ENCODE measurements around the gene TMEM94.

TMEM94 gene

GRCh38 chr17:75513641-75514000 lies 57.2 kb downstream of the TMEM94 start:
- TF ChIP-seq, protein P1, sequence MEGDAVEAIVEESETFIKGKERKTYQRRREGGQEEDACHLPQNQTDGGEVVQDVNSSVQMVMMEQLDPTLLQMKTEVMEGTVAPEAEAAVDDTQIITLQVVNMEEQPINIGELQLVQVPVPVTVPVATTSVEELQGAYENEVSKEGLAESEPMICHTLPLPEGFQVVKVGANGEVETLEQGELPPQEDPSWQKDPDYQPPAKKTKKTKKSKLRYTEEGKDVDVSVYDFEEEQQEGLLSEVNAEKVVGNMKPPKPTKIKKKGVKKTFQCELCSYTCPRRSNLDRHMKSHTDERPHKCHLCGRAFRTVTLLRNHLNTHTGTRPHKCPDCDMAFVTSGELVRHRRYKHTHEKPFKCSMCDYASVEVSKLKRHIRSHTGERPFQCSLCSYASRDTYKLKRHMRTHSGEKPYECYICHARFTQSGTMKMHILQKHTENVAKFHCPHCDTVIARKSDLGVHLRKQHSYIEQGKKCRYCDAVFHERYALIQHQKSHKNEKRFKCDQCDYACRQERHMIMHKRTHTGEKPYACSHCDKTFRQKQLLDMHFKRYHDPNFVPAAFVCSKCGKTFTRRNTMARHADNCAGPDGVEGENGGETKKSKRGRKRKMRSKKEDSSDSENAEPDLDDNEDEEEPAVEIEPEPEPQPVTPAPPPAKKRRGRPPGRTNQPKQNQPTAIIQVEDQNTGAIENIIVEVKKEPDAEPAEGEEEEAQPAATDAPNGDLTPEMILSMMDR (IDR thresholded peaks at IDR 0.05; ENCODE audit: low read depth, low read length, missing control alignments), result no peak
- DNase-seq (ENCODE audit: low read depth), result no peak
- H3K4me3 ChIP-seq (ENCODE audit: low read depth, low read length), result no peak overlapping the region

GRCh38 chr17:75514299-75514918 lies 58.0 kb downstream of the TMEM94 start:
- no peak for DNase-seq (ENCODE audit: low read depth)
- H3K4me3 ChIP-seq (ENCODE audit: low read depth, low read length), result no peak overlapping the region
- TF ChIP-seq, protein P1 (IDR thresholded peaks at IDR 0.05; ENCODE audit: low read depth, low read length, missing control alignments), result no peak

- H3K4me3 ChIP-seq (ENCODE audit: low read depth, low read length), result peak overlapping the region; percentile 88
- TF ChIP-seq, protein P1 (IDR thresholded peaks at IDR 0.05; ENCODE audit: low read depth, low read length, missing control alignments), result no peak
- DNase-seq (ENCODE audit: low read depth), result no peak
Measured at GRCh38 chr17:75514919-75515495, 58.6 kb downstream of the TMEM94 start.

DNA sequence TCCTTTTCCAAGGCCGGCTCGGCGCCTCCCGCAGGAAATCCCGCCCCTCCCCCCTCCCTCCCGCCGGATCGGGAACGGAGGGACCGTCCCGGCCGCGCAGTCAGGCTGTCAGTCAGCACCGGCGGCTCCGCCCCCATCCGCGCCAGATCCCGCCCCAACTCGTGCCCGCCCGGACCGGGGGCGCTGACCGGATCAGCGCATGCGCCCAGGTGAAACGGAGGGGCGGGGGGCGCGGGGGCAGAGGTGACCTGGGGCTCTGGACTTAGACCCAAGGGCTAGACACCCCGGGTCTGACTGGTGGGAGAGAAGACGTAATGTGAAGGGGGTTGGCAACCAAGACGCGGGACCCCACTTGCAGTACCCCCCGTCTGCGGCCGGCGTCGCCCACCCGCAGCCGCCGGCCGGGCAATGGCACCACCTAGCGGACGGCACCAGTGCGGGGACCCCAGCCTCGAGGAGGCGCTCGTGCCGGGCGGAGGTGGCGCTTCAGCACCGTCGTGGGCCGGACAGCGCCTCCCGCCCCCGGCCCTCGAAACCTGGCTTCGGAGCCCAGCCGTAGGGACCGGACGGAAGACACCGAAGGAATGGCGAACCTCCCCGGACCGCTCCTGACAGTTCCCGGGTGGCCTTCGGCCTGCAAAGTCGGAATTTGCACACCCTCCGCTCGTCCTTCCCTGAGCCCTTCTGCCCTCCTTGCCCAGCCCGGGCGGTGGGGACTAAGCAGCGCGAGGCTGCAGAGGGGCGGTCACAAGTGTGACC lies 59.2 kb downstream of the TMEM94 start, which contains the start of gene CASKIN2:
CASKIN2 (minus strand) TSS at position 42 of the 759 bp plus-strand sequence. CDS start 1,733 bp downstream, outside the sequence.
- DNase-seq (ENCODE audit: low read depth), result no peak
- peak within 1 kb of the TSS; percentile 88 for H3K4me3 ChIP-seq (ENCODE audit: low read depth, low read length)
- TF ChIP-seq, protein P1 (IDR thresholded peaks at IDR 0.05; ENCODE audit: low read depth, low read length, missing control alignments), result peak; percentile 96

GRCh38 chr17:75516255-75516618 lies 59.8 kb downstream of the TMEM94 start, which contains the start of gene TSEN54:
TSS of gene TSEN54 (plus strand) at chr17:75516528. CDS start at chr17:75516561, 33 bp downstream.
- H3K4me3 ChIP-seq (ENCODE audit: low read depth, low read length), result peak within 1 kb of the TSS; percentile 88
- TF ChIP-seq, protein P1 (IDR thresholded peaks at IDR 0.05; ENCODE audit: low read depth, low read length, missing control alignments), result no peak
- peak; percentile 49 for DNase-seq (ENCODE audit: low read depth)

DNA sequence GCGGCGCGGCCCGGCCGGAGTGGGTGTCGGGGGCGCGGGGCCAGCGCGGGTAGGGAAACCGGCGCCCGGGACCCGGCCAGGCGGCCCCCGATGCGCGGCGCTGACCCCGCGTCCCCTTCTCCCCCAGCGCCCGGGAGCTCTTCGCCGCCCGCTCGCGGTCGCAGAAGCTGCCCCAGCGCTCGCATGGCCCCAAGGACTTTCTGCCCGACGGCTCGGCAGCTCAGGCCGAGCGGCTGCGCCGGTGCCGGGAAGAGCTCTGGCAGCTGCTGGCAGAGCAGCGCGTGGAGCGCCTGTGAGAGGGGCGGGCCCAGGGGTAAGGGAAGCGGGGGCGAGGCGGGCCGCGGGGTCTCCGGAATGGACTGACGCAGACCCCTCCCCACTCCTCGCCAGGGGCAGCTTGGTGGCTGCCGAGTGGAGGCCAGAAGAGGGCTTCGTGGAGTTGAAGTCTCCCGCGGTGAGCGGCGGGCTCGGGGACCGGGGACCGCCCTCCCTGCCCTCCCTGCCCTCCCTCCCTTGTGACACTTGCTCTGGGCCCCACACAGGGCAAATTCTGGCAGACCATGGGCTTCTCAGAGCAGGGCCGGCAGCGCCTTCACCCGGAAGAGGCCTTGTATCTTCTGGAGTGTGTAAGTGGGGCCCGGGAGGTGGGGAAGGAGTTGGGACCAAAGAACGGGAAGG lies 60.3 kb downstream of the TMEM94 start:
- DNase-seq (ENCODE audit: low read depth), result no peak
- TF ChIP-seq, protein P1 (IDR thresholded peaks at IDR 0.05; ENCODE audit: low read depth, low read length, missing control alignments), result no peak
- H3K4me3 ChIP-seq (ENCODE audit: low read depth, low read length), result peak overlapping the region; percentile 88
